ENCODE data around the gene ERAP2.
"Not testable (repeated sequence)": the region's sequence is repeated elsewhere in the genome, so short reads cannot be mapped to it uniquely, and the experiment has no call there.

The ERAP2 gene

DNA sequence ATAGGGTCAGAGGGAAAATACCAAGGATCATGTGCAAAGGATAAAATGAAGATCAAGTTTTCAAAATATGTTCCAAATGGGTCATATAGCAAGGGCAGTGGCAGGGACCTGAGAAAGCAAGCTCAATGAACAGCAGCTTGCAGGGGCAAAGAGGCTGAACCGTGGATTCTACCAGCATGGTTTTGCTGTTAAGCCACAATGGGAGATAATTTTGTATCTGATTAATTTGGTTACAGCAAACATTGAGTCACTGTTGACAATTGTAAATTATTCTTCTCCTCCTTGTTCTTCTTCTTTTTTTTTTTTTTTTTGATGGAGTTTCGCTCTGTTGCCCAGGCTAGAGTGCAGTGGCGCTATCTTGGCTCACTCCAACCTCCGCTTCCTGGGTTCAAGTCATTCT, 18.4 kb upstream of the ERAP2 start:
- no peak for DNase-seq
- in situ Hi-C loops (cut with MboI; ENCODE audit: low pct_unique_long_range_greater_than_20kb, low sequenced_read_pairs) = no loop called here

DNA sequence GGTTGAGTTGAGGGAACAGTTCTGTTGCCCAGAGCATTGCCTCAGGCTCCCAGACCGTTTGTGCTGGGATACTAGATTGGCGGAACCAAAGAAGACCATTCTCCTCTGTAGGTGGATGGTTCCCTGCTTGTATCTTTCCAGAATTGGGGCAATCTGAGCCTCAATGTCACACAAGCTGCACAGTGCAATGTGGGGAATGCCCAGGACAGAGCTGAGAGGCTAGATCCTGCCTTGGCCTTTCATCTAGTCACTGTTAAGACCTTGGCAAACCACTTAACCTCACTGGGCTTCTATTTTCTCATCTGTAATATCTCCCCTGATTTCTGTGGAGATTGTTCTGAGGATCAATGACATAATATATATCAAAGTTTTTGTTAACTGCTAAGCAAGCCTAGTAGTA, 16.9 kb upstream of the ERAP2 start:
- in situ Hi-C loops (cut with MboI; ENCODE audit: low pct_unique_long_range_greater_than_20kb, low sequenced_read_pairs) = no loop called here

DNA sequence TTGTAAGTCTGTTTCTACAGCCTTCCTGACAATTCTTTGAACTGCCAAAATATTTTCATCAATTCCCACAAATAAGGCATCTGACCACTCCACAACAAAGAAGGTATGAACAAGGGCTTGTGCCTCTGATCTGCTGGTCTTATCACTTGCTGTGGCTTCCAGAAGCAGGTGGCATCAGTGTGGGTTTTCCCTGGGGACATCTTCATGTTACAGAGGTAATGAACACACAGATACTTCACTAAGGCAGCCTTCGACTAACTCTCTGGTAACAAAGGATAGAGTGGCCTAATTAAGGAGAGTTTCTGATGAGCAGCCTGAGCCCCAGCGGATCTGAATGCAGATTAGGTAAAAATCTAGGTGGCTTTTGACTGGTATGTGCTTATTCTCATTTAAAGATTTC, 15.2 kb upstream of the ERAP2 start:
- no peak for DNase-seq
- in situ Hi-C loops (cut with MboI; ENCODE audit: low pct_unique_long_range_greater_than_20kb, low sequenced_read_pairs) = no loop called here

More for the DNA sequence above, 16.9 kb upstream of the ERAP2 start:
- DNase-seq = no peak

DNA sequence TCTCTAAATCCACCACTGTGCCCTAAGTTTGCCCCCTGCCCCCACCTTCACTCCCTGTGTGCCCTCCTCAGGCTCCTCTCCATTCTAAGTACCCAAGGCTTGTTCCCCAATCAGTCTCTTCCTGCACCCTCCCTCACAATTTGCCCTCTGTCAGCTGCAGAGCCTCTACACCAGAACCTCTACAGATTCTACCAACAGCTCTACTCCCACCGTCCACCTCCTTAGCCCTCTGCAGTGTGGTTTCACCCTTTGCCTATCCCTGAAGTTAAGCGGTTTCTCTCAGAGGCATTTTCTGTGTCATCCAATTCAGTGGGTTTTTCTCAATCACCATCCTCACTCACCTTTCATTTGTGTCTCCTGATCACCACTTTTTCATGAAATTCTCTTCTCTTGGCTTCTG, 13.2 kb upstream of the ERAP2 start:
- in situ Hi-C loops (cut with MboI; ENCODE audit: low pct_unique_long_range_greater_than_20kb, low sequenced_read_pairs) = no loop called here
- DNase-seq = no peak

DNA sequence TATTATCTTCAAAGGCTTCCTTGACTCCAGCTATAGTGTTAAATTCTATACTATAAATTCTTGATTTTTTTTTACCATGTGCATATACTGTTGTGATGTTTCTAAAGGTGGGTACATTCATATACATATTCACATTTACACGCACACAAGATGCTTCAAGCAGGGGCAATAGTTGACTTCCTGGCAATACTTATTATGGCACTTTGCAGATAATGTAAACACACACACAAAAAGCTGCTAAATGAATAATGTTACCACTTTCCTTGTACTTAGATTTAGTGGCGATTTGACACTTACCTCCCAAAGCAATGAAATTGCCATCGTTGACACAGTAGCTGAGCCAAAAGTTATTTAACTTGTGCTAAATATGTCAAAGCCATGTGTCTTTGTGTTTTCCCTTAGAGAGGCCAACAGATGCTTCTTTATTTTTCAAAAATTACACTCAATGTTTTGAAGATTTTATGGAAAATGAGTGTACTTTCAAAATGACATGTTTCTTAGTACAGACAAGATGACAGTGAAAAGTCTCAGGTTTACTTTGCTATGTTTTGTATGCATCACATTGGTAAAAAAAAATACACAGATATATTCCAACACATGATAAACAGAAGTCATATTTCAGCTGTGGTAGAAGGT, 12.2 kb upstream of the ERAP2 start:
- no peak for DNase-seq
- in situ Hi-C loops (cut with MboI; ENCODE audit: low pct_unique_long_range_greater_than_20kb, low sequenced_read_pairs) = no loop called here

DNA sequence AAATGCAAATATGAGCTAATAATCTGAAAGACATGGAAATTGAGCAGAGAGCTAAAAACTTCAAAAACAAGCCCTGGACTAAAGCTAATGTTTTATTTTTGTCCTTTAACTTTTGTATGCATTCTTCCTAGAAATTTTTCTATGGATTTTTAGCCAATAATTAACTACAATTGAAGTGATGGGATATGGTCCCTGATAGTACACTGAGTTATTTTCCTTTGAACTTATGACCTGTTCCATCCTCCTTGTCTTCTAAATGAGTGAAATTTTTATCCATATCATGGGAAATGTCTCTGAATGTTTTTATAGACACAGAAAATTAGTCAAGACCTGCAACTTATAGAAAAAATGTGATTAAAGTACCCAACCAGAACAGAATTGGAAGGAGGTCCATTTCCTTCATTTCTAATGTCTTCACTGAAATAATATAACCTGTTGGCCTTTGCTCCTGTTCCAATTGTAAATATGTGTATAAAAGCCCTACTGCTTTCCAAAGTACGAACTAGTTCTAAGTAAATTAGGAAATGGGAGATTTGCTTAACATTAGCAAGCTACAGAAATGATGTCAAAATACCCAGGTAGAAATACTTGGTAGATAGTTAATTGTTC, 11.3 kb upstream of the ERAP2 start:
- no peak for DNase-seq
- in situ Hi-C loops (cut with MboI; ENCODE audit: low pct_unique_long_range_greater_than_20kb, low sequenced_read_pairs) = no loop called here

DNA sequence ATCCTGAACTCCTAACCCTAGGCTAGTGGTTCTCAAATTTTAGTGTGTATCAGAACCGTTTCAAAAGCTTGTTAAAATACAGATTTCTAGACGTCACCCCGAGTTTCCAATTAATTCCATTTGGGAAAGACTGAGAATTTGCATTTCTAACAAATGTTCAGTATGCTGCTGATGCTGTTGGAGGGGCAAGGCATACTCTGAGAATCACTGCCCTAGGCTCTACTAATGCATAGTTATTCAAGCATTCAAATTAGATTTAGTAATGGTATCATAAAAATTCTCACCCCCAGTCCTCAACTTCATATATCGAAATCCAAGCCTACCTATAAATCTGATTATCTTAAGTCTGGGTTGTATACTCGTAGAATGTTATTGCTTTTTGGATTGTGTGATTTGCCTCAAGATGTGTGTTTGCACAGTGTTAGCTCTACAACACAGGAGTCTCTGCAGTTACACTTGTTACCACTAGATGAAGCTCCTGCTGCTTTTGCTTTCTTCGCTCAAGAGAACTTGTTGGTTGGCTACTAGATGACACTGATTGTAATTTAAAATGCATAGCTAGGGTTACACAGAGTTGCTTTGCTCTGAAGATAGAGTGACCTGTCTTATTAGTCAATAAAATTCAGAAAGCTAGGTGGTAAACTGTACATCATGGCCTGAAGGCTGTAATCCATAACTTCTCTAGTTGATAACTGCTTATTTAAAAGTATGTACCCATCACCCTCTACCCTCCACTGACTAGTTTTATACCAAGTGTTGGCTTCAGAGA, 7.5 kb upstream of the ERAP2 start:
- in situ Hi-C loops (cut with MboI; ENCODE audit: low pct_unique_long_range_greater_than_20kb, low sequenced_read_pairs) = no loop called here
- DNase-seq = peak; percentile 62

DNA sequence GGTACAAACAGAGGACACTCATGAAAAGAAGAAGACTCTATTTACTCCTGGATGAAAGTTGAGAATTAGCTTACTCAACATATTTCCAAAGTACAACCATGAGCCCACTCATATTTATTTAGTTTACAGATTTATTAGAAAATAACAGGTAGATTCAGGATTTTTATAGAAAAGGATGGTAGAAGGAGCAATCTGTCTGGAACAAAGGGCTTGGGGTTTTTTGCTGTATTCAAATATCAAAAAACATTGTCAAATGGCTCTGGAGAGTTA, 7.0 kb upstream of the ERAP2 start:
- no peak for DNase-seq
- in situ Hi-C loops (cut with MboI; ENCODE audit: low pct_unique_long_range_greater_than_20kb, low sequenced_read_pairs) = no loop called here

DNA sequence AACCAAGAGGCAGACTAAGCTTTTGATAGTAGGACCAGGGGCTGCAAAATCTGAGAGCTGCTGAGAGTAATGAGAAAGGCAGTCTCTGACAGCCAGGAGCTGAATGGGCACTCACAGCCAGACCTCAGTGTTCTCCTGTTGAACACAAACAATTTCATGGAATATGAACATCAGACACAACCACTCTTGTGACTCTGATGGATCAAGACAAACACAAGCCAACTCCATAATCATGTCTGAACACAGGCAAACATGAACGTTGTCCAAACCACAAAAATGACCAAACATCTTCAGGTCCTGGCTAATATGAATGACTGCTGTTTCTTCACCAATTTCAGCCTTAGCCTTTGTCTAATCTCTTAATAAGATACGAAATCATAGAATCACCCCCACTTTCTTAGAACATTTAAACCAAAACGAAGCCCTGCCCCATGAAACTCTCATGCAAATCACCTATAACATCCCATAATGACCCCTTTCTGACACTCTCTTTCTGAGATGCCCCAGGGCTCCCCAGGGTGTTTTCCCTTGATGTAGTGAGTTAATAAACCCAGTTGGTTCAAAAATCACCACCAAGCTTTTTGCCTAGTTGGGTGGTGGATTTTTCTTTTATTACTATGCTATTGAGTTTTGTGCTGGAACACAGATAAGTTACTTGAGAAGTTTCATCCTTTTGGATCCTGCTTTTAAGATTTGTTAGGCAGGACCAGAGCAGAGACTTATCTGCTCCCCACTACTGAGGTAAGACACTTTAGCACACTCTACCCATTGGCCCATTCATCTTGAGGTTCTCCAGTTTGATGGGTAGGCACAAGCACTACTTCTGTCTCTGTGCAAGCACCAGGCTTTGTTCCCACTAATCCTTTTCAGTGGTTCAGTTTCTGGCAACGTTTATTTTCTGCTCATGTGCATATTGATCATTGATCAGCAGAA, 5.9 kb upstream of the ERAP2 start:
- in situ Hi-C loops (cut with MboI; ENCODE audit: low pct_unique_long_range_greater_than_20kb, low sequenced_read_pairs) = no loop called here

DNA sequence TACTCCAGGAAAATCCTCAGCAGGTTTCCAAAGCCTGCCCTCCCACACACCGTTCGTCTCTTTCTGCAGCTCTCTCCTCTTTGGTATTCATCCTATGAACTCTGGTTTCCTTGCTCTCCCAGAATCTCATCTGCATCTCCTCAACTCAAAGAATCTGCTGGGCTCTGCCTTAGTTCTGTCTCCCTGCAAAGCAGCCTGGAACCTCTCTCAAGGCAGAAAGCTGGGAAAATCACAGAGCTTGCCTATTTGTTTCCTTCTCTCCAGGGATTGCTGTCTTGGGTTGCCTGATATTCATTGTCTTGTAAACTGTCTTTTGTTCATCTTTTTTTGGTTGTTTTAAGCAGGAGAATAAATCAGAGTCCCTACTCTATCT, 5.3 kb upstream of the ERAP2 start:
- no peak for DNase-seq
- in situ Hi-C loops (cut with MboI; ENCODE audit: low pct_unique_long_range_greater_than_20kb, low sequenced_read_pairs) = no loop called here

More for the DNA sequence above, 5.9 kb upstream of the ERAP2 start:
- no peak for DNase-seq

DNA sequence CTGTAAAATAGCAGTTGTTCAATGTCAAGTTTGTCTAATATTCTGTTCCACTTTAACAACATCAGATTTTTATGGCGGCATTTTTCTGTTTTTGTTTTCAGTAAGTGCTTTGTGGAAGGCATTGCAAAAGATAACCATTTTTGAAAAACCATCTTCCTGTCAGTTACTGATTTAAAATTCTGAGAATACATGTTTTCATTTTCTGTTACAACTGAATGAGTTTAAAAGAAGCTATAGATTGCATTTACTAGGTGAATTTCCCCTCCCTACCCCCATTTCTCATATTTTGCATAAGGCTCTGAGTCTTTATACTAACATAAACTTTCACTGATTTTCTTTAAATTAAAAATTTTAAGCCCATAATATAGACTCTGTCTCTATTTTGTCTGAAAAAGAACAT, 4.6 kb upstream of the ERAP2 start:
- in situ Hi-C loops (cut with MboI; ENCODE audit: low pct_unique_long_range_greater_than_20kb, low sequenced_read_pairs) = no loop called here
- DNase-seq = no peak

DNA sequence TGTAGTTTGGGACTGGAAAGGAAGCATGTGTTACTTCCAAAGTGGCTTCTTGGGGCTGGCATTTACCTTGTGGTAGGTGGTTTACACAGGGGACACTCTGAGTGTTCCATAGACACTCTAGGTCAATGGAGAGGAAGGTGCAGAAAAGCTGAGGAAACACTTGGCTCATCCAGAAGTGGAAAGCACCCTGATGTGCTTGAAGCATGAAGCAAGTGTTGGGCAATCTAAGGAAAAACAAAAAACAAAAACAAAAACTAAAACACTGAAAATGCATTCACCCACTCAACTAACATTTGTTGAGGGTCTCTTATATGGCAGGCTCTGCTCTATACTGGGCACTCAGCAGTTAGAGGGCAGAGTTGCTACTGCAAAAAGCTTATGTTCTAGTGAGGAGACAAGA, 2.9 kb upstream of the ERAP2 start:
- in situ Hi-C loops (cut with MboI; ENCODE audit: low pct_unique_long_range_greater_than_20kb, low sequenced_read_pairs) = no loop called here

DNA sequence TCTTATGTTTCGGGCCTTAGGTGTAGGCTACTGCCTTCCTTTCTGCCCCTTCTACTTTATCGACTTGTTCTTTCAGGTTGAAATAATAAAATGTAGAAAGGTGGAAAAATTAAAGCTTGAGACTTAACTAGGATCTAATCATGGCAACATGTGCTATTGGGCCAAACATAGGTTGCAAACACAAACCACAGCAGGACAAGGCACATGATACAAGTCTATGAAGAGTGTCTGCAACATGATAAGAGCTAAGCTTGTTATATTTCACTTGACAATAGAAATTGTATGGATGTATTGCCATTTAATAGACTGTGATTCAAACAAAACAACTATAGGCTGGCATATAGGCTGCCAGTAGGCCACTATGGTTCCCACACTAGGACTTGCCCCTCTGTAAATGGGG, 1.7 kb upstream of the ERAP2 start:
- no peak for DNase-seq
- in situ Hi-C loops (cut with MboI; ENCODE audit: low pct_unique_long_range_greater_than_20kb, low sequenced_read_pairs) = no loop called here

More for the DNA sequence above, 2.9 kb upstream of the ERAP2 start:
- no peak for DNase-seq

DNA sequence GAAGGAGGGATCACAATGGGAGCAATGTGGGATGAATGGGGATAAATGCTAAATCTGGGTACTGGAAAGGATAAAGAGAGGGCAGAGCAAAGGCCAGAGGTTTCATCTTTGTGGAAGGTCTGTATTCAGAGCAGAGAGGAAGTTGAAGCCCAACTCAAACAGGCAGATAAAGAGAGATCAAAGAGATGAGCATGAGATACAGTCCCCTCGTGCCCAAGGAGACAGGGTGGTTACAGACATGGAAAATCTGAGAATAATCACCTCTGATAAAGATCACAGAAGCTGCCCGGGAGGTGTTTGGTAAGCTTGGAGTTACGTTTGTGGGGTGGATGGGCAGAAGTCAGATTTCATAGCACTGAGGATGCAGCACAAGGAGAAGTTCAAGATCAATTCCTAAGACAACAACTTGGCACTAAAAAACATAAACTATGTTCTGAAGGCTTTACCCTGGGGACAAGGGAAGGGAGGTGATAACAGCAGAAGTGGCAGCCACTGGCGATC, 459 bp upstream of the ERAP2 start:
- in situ Hi-C loops (cut with MboI; ENCODE audit: low pct_unique_long_range_greater_than_20kb, low sequenced_read_pairs) = no loop called here
- DNase-seq = peak; percentile 58

DNA sequence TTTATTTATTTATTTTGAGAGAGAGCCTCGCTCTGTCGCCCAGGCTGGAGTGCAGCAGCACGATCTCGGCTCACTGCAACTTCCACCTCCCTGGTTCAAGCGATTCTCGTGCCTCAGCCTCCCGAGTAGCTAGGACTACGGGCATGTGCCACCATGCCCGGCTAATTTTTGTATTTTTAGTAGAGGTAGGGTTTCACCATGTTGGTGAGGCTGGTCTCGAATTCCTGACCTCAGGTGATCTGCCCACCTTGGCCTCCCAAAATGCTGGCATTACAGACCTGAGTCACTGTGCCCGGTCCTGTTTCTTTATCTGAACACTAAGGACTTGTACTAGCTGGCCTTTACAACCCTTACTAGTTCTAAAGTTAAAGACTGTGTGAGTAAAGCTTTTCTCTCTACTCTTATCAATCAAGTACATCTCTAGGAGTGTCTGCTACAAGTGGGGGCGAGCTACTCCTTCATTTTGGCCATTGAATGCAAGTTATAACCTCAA, 723 bp downstream of the ERAP2 start:
- DNase-seq = peak; percentile 43
- in situ Hi-C loops (cut with MboI; ENCODE audit: low pct_unique_long_range_greater_than_20kb, low sequenced_read_pairs) = not testable (repeated sequence)

DNA sequence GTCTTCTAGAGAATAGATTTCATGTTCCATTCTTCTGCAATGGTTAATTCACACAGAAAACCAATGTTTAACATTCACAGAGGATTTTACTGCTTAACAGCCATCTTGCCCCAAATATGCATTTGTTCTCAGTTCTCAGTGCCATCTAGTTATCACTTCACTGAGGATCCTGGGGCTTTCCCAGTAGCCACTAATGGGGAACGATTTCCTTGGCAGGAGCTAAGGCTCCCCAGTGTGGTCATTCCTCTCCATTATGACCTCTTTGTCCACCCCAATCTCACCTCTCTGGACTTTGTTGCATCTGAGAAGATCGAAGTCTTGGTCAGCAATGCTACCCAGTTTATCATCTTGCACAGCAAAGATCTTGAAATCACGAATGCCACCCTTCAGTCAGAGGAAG, 3.4 kb downstream of the ERAP2 start:
- in situ Hi-C loops (cut with MboI; ENCODE audit: low pct_unique_long_range_greater_than_20kb, low sequenced_read_pairs) = no loop called here

DNA sequence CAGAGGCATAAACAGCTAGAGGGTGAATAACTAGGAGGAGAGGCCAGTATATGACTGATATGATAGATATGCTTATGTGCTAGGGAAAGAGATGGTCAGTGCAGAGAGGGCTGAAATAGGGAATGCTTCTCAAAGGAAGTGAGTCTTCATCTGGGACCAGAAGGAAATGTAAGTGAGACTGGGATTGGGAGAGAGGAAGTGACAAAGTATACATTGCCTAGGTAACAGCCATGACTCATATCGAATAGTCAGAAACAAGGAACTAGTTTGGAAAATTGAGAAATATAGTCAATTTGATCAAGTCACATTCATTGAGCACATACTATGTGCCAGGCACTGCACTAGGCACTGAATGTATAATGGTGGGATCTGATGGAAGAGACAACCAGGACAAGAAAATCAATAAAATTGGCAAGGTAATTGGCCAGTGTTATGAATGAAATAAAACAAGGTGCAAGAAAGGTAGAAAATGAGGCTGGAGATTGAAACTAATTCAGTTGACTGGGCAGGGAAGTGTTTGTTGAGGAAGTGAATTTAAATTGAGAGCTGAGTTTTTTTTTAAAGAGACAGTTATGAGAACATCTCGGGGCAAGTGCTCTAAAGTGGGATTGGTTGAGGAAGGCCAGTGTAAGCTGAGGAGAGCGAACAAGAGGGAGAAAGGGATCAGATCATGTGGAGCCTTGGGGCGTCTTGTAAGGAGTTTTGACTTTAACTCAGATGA, 4.3 kb downstream of the ERAP2 start:
- in situ Hi-C loops (cut with MboI; ENCODE audit: low pct_unique_long_range_greater_than_20kb, low sequenced_read_pairs) = no loop called here
- peak; percentile 30 for DNase-seq

More for the DNA sequence above, 3.4 kb downstream of the ERAP2 start:
- DNase-seq = no peak

DNA sequence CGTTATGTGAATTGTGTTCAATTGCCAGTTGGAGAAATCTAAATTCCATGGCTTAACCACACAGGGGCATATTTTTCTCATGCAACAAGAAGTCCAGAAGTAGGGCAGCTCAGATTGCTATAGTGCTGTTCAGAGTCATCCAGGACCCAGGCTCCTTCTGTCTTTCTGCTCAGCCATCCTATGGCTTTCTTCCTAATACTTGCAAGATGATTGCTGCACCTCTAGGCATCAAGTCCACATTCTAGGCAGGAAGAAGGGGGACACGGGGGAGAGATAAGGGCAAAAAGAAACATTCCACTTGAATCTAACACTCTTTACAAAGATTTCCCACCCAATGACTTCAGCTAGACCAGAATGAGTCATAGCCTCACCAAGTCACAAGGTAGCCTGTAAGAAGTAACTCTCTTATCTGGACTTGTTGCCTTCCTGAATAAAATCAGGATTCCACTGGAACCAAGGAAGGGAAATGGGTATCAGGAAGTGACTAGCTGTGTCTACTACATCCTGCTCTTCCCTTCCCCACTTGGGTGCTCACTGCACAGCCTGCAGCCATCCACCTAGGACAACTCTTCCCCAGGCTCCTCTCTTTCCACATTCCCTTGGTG, 5.3 kb downstream of the ERAP2 start:
- in situ Hi-C loops (cut with MboI; ENCODE audit: low pct_unique_long_range_greater_than_20kb, low sequenced_read_pairs) = no loop called here
- DNase-seq = no peak

Data from KBM-7 (cell line).